Mesendoderm (in vitro differentiated cells): ENCODE data around the gene KAT7.

Experiments
- DNase-seq: peaks from one replicate; pipeline ENCODE4 v3.0.0; 2013
- H2AK5ac ChIP-seq: 2 replicates; pipeline ENCODE4 v1.6.1; 2013; ENCODE audit warnings: low read length, inconsistent platforms
- H2BK120ac ChIP-seq: 2 replicates; pipeline ENCODE4 v1.6.1; 2013; ENCODE audit warnings: low read depth, mild to moderate bottlenecking, low read length, moderate library complexity, mixed read lengths
- H2BK15ac ChIP-seq: replicated peaks from 2 replicates; pipeline ENCODE4 v1.6.1; 2013; ENCODE audit warnings: low read depth, mild to moderate bottlenecking, moderate library complexity
- H2BK5ac ChIP-seq: 2 replicates; pipeline ENCODE4 v1.6.1; 2013; ENCODE audit warnings: low read length, inconsistent platforms
- H3K18ac ChIP-seq: 2 replicates; pipeline ENCODE4 v1.6.1; 2013; ENCODE audit warnings: mild to moderate bottlenecking, low read length, mixed read lengths
- H3K23ac ChIP-seq: one replicate; pipeline ENCODE4 v1.6.1; 2013; ENCODE audit warnings: low read length
- H3K27ac ChIP-seq: 2 replicates; pipeline ENCODE4 v1.5.1; 2013; ENCODE audit warnings: low read depth, mild to moderate bottlenecking, inconsistent platforms, low read length, moderate library complexity
- H3K27me3 ChIP-seq: 2 replicates; pipeline ENCODE4 v1.6.1; 2013; ENCODE audit warnings: low read length, control low read depth, mild to moderate bottlenecking, inconsistent platforms; ENCODE audit not compliant: insufficient read depth, poor library complexity
- H3K36me3 ChIP-seq: 2 replicates; pipeline ENCODE4 v1.6.1; 2013; ENCODE audit warnings: low read length, inconsistent platforms; ENCODE audit not compliant: control insufficient read depth, insufficient read depth
- H3K4ac ChIP-seq: one replicate; pipeline ENCODE4 v1.6.1; 2013; ENCODE audit warnings: low read depth, mild to moderate bottlenecking, low read length, moderate library complexity
- H3K4me1 ChIP-seq: 2 replicates; pipeline ENCODE4 v1.6.1; 2013; ENCODE audit warnings: low read depth, low read length, inconsistent platforms; ENCODE audit not compliant: control insufficient read depth
- H3K4me2 ChIP-seq: 2 replicates; pipeline ENCODE4 v1.6.1; 2013; ENCODE audit warnings: low read length
- H3K4me3 ChIP-seq: 2 replicates; pipeline ENCODE4 v1.5.1; 2013; ENCODE audit warnings: mild to moderate bottlenecking, low read length
- H3K56ac ChIP-seq: one replicate; pipeline ENCODE4 v1.6.1; 2013; ENCODE audit warnings: low read length
- H3K79me1 ChIP-seq: 2 replicates; pipeline ENCODE4 v1.6.1; 2013; ENCODE audit warnings: low read length, inconsistent platforms
- H3K79me2 ChIP-seq: 2 replicates; pipeline ENCODE4 v1.6.1; 2013; ENCODE audit warnings: mild to moderate bottlenecking, low read length; ENCODE audit not compliant: control insufficient read depth, insufficient read depth
- H3K9ac ChIP-seq: 2 replicates; pipeline ENCODE4 v1.6.1; 2013; ENCODE audit warnings: low read length, inconsistent platforms
- H4K5ac ChIP-seq: one replicate; pipeline ENCODE4 v1.6.1; 2013; ENCODE audit warnings: low read length
- H4K8ac ChIP-seq: one replicate; pipeline ENCODE4 v1.6.1; 2013; ENCODE audit warnings: low read depth, mild to moderate bottlenecking, control low read depth, low read length, moderate library complexity
- WGBS: extraction: QIAGEN DNeasy Blood & Tissue Kit; methylation state at CpG from one replicate; pipeline ENCODE4 v1.1.7; 2013; ENCODE audit warnings: low lambda C conversion rate, missing lambda C conversion rate; ENCODE audit not compliant: insufficient coverage; ENCODE audit errors: extremely low coverage; 5-methylcytosine and 5-hydroxymethylcytosine counted together

Gene KAT7

DNA sequence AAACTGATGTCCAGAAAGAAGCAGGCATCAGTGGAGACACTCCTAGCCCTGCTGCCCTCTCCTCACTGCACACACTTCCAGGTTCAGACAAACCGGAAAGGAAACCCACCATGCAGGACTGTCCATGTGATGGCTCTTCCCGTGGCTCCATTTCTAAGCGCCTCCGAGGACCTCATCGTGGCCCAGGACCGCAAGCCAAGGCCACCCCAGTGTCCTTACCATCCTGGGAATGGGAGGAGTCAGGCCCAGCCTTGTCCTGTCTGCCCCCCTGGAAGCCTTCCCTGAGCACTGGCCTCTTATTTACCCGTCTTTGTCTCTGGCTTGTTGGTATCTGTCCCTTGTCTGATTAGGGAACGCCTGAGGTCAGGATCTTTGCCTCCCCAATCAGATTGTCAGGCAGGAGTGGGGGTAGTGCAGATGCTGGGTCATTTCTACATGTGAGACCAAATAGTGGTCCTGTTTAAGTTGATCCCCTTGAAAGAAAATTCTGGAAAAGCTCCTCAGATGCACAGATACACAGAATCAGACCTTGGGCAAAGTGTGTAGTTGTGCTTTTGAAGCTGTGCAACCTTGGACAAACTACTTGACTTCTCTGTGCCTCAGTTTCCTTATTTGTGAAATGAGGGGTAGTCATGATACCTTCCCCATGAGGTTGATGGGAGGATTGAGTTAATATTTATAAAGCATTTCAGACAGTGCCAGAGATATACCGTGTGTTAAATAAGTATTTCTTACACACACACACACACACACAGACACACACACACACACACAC is 58.6 kb downstream of the KAT7 start:
- no peak overlapping the region for H3K4ac ChIP-seq
- H3K4me3 ChIP-seq = no peak overlapping the region
- no peaks in the 10 kb centered on the region for H3K4me1 ChIP-seq
- H4K8ac ChIP-seq = no peak overlapping the region
- H3K4me2 ChIP-seq = no peak overlapping the region
- peaks cover 4% of the 10 kb centered on the region for H3K36me3 ChIP-seq
- H2BK5ac ChIP-seq = no peak overlapping the region
- H3K79me2 ChIP-seq = no peaks in the 10 kb centered on the region
- no peak overlapping the region for H4K5ac ChIP-seq
- no peak for DNase-seq
- H3K9ac ChIP-seq = no peak overlapping the region
- no peaks in the 10 kb centered on the region for H3K79me1 ChIP-seq
- H3K18ac ChIP-seq = no peak overlapping the region
- no peak overlapping the region for H2BK120ac ChIP-seq
- H2BK15ac ChIP-seq = no peak overlapping the region
- no peak overlapping the region for H3K23ac ChIP-seq
- H3K56ac ChIP-seq = no peak overlapping the region
- H3K27me3 ChIP-seq = no peaks in the 10 kb centered on the region
- no peak overlapping the region for H3K27ac ChIP-seq
- no CpG with 5 or more reads among the region's 9 CpGs for WGBS
- H2AK5ac ChIP-seq = no peak overlapping the region

- H2AK5ac ChIP-seq = no peak within 1 kb of the TSS
- H3K27me3 ChIP-seq = no peaks in the 10 kb centered on the region
- no peak within 1 kb of the TSS for H3K27ac ChIP-seq
- no peak within 1 kb of the TSS for H4K8ac ChIP-seq
- peaks cover 4% of the 10 kb centered on the region for H3K36me3 ChIP-seq
- no peaks in the 10 kb centered on the region for H3K79me2 ChIP-seq
- no peak within 1 kb of the TSS for H4K5ac ChIP-seq
- H3K23ac ChIP-seq = no peak within 1 kb of the TSS
- no peaks in the 10 kb centered on the region for H3K79me1 ChIP-seq
- H2BK5ac ChIP-seq = no peak within 1 kb of the TSS
- H3K56ac ChIP-seq = peak within 1 kb of the TSS; percentile 15
- no peaks in the 10 kb centered on the region for H3K4me1 ChIP-seq
- H3K4me2 ChIP-seq = no peak within 1 kb of the TSS
- H2BK120ac ChIP-seq = no peak within 1 kb of the TSS
- DNase-seq = no peak
- no peak within 1 kb of the TSS for H3K9ac ChIP-seq
- no peak within 1 kb of the TSS for H3K4me3 ChIP-seq
- H3K18ac ChIP-seq = no peak within 1 kb of the TSS
- H2BK15ac ChIP-seq = no peak within 1 kb of the TSS
- H3K4ac ChIP-seq = no peak within 1 kb of the TSS
Observed at GRCh38 chr17:49848019-49848473, 59.6 kb downstream of the KAT7 start, which contains the start of gene TAC4. Gene TAC4, minus strand, starts transcription at chr17:49848069. Its CDS starts 52 bp downstream, at chr17:49848017.

DNA sequence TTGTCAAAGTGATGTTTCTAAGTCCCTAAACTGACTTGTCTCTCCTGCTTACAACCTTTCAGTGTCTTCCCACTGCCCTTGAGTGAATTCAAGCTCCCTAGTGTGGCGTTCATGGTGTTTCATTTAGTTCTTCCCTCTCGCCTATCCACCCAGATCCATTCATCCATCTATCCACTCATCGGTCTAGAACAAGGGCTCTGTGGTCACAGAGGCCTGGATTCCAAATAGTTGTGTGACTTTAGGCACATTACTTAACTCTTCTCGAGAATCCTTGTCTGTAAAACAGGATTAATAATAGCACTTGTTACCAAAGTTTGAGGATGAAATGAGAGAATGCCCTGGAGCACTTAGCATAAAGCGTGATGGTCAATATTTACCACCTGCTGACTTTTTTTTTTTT is 60.3 kb downstream of the KAT7 start:
- Histone ChIP-seq H3K27ac (no peak overlapping the region), H4K5ac (no peak overlapping the region), H2BK15ac (no peak overlapping the region), H3K79me1 (no peaks in the 10 kb centered on the region), H3K36me3 (peaks cover 4% of the 10 kb centered on the region), H3K4me3 (no peak overlapping the region), H3K4me2 (no peak overlapping the region), H3K27me3 (no peaks in the 10 kb centered on the region), H3K79me2 (no peaks in the 10 kb centered on the region), H4K8ac (no peak overlapping the region), H3K4ac (no peak overlapping the region), H2BK5ac (no peak overlapping the region), H3K4me1 (no peaks in the 10 kb centered on the region), H2AK5ac (no peak overlapping the region), H3K9ac (no peak overlapping the region), H3K23ac (no peak overlapping the region), H3K56ac (no peak overlapping the region), H2BK120ac (no peak overlapping the region), H3K18ac (no peak overlapping the region)
- no CpG with 5 or more reads among the region's 5 CpGs for WGBS
- DNase-seq = no peak

- H2BK15ac ChIP-seq = no peak overlapping the region
- H2BK120ac ChIP-seq = no peak overlapping the region
- no peak overlapping the region for H3K18ac ChIP-seq
- H3K4ac ChIP-seq = no peak overlapping the region
- no peaks in the 10 kb centered on the region for H3K27me3 ChIP-seq
- no peak for DNase-seq
- H3K9ac ChIP-seq = no peak overlapping the region
- H2BK5ac ChIP-seq = no peak overlapping the region
- H3K23ac ChIP-seq = no peak overlapping the region
- H3K79me1 ChIP-seq = no peaks in the 10 kb centered on the region
- no peak overlapping the region for H4K5ac ChIP-seq
- no peak overlapping the region for H3K4me2 ChIP-seq
- no peak overlapping the region for H2AK5ac ChIP-seq
- no peak overlapping the region for H3K4me3 ChIP-seq
- no peak overlapping the region for H4K8ac ChIP-seq
- H3K27ac ChIP-seq = no peak overlapping the region
- WGBS = no CpG with 5 or more reads among the region's 5 CpGs
- no peaks in the 10 kb centered on the region for H3K36me3 ChIP-seq
- no peaks in the 10 kb centered on the region for H3K4me1 ChIP-seq
- H3K79me2 ChIP-seq = no peaks in the 10 kb centered on the region
- H3K56ac ChIP-seq = no peak overlapping the region
Observed at GRCh38 chr17:49850218-49850610, 61.7 kb downstream of the KAT7 start.

GRCh38 chr17:49850772-49851386 is 62.4 kb downstream of the KAT7 start:
- Histone ChIP-seq H3K36me3 (no peaks in the 10 kb centered on the region), H2BK15ac (no peak overlapping the region), H3K27me3 (no peaks in the 10 kb centered on the region), H3K4me1 (no peaks in the 10 kb centered on the region), H2BK5ac (no peak overlapping the region), H3K79me2 (no peaks in the 10 kb centered on the region), H3K79me1 (no peaks in the 10 kb centered on the region), H3K56ac (peak overlapping the region; percentile 84), H3K4ac (no peak overlapping the region), H2BK120ac (no peak overlapping the region), H3K4me3 (peak overlapping the region; percentile 1), H3K4me2 (peak overlapping the region; percentile 66), H4K5ac (no peak overlapping the region), H2AK5ac (no peak overlapping the region), H3K27ac (no peak overlapping the region), H3K23ac (no peak overlapping the region), H3K18ac (peak overlapping the region; percentile 10), H4K8ac (no peak overlapping the region), H3K9ac (peak overlapping the region; percentile 54)
- no peak for DNase-seq
- no CpG with 5 or more reads among the region's 61 CpGs for WGBS
